Cardiac muscle cell (in vitro differentiated cells and primary cell): Measurements from ENCODE around the gene INTS6L. TPM values are rescaled to one million over a fixed set of nuclear protein-coding genes. Genes with fewer than 3 reads are reported as not detected.

Source experiments
- DNase-seq, 2 donors: peaks; one replicate each; pipeline versions ENCODE4 v3.0.0 to v3.0.0-alpha.2; 2010 to 2017; ENCODE audit warnings: low read depth in 1 of 2, low spot score in 1 of 2
- H3K27ac ChIP-seq: fragments of 200-600 bp; sonication (generic); 2 replicates; pipeline ENCODE4 v1.5.1; 2016
- H3K27me3 ChIP-seq: fragments of 200-600 bp; sonication (generic); 2 replicates; pipeline ENCODE4 v1.6.0; 2016; ENCODE audit warnings: control low read depth
- H3K36me3 ChIP-seq: fragments of 200-600 bp; sonication (generic); 2 replicates; pipeline ENCODE4 v1.5.1; 2016; ENCODE audit warnings: control low read depth
- H3K4me1 ChIP-seq: fragments of 200-600 bp; sonication (generic); 2 replicates; pipeline ENCODE4 v1.8.1; 2017; ENCODE audit warnings: low read depth, mild to moderate bottlenecking, mixed run types
- H3K4me3 ChIP-seq: fragments of 200-600 bp; sonication (generic); 2 replicates; pipeline ENCODE4 v1.5.1; 2016; ENCODE audit warnings: mild to moderate bottlenecking
- H3K9me3 ChIP-seq: fragments of 200-600 bp; sonication (generic); 2 replicates; pipeline ENCODE4 v1.5.1; 2017; ENCODE audit warnings: low read depth, mild to moderate bottlenecking, control low read depth
- CTCF ChIP-seq: IDR thresholded peaks from 2 replicates; pipeline ENCODE4 v1.5.1; 2012; ENCODE audit warnings: low read depth, mild to moderate bottlenecking, low read length
- polyA plus RNA-seq: library from polyadenylated mRNA; unstranded; fragments of >200 nt; fragmentation: Nextera tagmentation; extraction: Ambion mirVana; gene quantifications from 2 replicates; pipeline ENCODE4 v1.2.1, GENCODE V29; 2016
- total RNA-seq: library from RNA; depleted of rRNA; stranded (reverse); fragments of >200 nt; gene quantifications from 2 replicates; pipeline ENCODE4 v1.2.3, GENCODE V29; 2016

The INTS6L gene
- total and polyA plus RNA-seq, 2 experiments from 2014 or later: 21.2 to 49.3 TPM

DNA sequence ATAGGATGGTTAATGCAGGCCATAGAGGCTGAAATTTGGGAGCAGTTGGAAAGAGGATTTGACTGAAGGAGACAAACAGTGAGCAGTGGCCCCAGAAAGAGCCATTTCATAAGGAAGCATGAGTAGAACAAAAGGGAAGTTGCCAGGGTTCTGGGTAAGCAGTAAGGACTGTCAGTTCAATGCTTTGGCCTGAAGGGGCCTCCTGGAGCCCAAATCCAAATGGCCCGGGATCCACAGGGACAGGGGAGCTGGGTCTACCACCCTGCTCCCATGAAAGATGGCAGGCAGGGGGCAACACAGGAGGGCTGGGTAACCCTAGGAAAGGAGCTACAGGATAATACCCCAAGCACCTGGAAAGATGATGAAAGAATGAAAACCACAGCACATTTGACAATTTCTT is 4.1 kb upstream of the INTS6L start:
- Histone ChIP-seq H3K27ac (no peak overlapping the region), H3K36me3 (no peaks in the 10 kb centered on the region), H3K4me1 (peaks cover 3% of the 10 kb centered on the region), H3K27me3 (no peaks in the 10 kb centered on the region), H3K4me3 (no peak overlapping the region), H3K9me3 (no peaks in the 10 kb centered on the region)
- TF ChIP-seq CTCF: no peak
- DNase-seq: no peak

DNA sequence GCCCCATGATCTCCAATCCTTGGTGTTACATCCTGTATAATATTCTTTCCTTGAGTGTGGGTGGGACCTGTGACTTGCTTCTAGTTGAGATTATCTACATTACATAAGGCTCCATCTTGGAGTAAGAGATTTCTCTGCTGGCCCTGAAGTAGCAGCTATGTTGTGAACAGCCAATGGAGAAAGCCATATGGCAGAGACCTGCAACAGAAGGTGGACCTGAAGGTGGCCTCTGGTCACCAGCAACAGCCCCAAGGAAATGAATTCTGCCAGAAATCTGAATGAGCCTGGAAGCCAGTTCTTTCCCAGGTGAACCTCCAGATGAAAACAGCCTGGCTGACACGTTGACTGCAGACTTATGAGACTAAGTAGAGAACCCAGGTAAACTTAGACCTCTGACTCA is 2.3 kb upstream of the INTS6L start:
- Histone ChIP-seq H3K9me3 (no peaks in the 10 kb centered on the region), H3K27ac (no peak overlapping the region), H3K27me3 (no peaks in the 10 kb centered on the region), H3K36me3 (no peaks in the 10 kb centered on the region), H3K4me1 (peaks cover 6% of the 10 kb centered on the region), H3K4me3 (no peak overlapping the region)
- TF ChIP-seq CTCF: no peak
- no peak for DNase-seq

- no peaks in the 10 kb centered on the region for H3K36me3 ChIP-seq
- peak; percentile 38 to 75 for DNase-seq
- no peaks in the 10 kb centered on the region for H3K9me3 ChIP-seq
- peak overlapping the region; percentile 15 for H3K4me3 ChIP-seq
- peak overlapping the region; percentile 95 for H3K27ac ChIP-seq
- H3K27me3 ChIP-seq: no peaks in the 10 kb centered on the region
- no peak for TF ChIP-seq CTCF
- H3K4me1 ChIP-seq: peaks cover 18% of the 10 kb centered on the region
These were observed 373 bp upstream of the INTS6L start for GRCh38 chrX:135520022-135520552.

DNA sequence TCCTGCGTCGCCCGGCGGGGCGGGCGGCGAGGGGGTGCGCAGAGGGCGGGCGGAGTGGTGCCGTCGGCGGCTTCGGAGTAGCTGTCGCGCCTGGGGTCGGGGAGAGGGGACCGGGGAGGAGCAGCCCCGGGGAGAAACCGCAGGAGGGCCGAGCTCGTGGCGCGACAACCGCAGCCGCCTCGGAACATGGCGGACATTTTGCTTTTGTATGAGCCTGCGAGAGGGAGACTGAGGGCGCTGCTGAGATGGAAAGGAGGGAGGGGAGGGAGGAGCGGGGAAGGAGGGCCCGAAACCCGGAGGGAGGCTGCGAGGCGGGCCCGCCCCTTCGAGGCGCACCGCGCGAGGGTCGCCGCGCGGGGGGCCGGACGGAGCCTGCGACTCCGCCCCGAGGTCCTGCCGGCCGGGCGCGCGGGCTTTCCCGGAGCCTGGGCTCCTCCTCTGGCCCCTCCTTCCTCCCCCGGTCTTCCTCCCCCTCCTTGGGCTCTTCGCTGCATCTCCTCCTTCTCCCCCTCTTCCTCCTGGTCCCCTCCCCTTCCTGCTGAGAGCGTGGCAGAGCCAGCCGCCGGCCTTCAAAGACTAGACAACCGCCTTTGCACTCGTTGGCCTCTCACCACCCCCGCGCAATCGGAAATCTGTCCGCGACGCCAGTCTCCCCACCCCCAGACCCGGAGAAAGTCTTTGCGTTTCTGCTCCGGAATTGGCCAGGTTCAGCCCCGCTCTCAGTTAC is 1.1 kb downstream of the INTS6L start:
- Histone ChIP-seq H3K27ac (peak overlapping the region; percentile 95), H3K27me3 (no peaks in the 10 kb centered on the region), H3K4me3 (peak overlapping the region; percentile 93), H3K9me3 (no peaks in the 10 kb centered on the region), H3K4me1 (peaks cover 23% of the 10 kb centered on the region), H3K36me3 (no peaks in the 10 kb centered on the region)
- TF ChIP-seq CTCF: no peak
- peak; percentile 85 to 94 for DNase-seq

- Histone ChIP-seq H3K9me3 (no peaks in the 10 kb centered on the region), H3K27ac (peak overlapping the region; percentile 90), H3K4me3 (peak overlapping the region; percentile 45), H3K4me1 (peaks cover 24% of the 10 kb centered on the region), H3K27me3 (no peaks in the 10 kb centered on the region), H3K36me3 (no peaks in the 10 kb centered on the region)
- TF ChIP-seq CTCF: no peak
- no peak for DNase-seq
These were observed 1.7 kb downstream of the INTS6L start for GRCh38 chrX:135522132-135522530.
